HepG2 (cell line): ENCODE measurements around the gene APRT. TPM values are rescaled to one million over a fixed set of nuclear protein-coding genes. Genes with fewer than 3 reads are reported as not detected.

Experiments
- CHCHD3 ChIP-seq: sonication (generic); formaldehyde crosslinking; IDR thresholded peaks from 2 replicates; pipeline ENCODE4 v1.8.0; 2022; ENCODE audit warnings: mild to moderate bottlenecking, missing genetic modification reagents, moderate library complexity
- GATAD1 ChIP-seq: IDR thresholded peaks from 2 replicates; pipeline ENCODE4 v1.6.1; 2016; ENCODE audit warnings: missing genetic modification reagents, missing compliant biosample characterization
- HES4 ChIP-seq: sonication (generic); formaldehyde crosslinking; IDR thresholded peaks from 2 replicates; pipeline ENCODE4 v1.9.0; 2021; ENCODE audit warnings: mild to moderate bottlenecking, missing genetic modification reagents, borderline replicate concordance
- ISL2 ChIP-seq: sonication (generic); formaldehyde crosslinking; IDR thresholded peaks from 2 replicates; pipeline ENCODE4 v1.5.0; 2020; ENCODE audit warnings: missing genetic modification reagents
- KLF16 ChIP-seq, 2 experiments: sonication (generic) in 1 of 2; formaldehyde crosslinking in 1 of 2; IDR thresholded peaks; 2 replicates each; pipeline versions ENCODE4 v1.6.1 to v1.8.0; 2016 to 2023; ENCODE audit warnings: missing genetic modification reagents in 2 of 2, missing compliant biosample characterization in 1 of 2
- MYPOP ChIP-seq: sonication (generic); formaldehyde crosslinking; IDR thresholded peaks from 2 replicates; pipeline ENCODE4 v1.8.1; 2023; ENCODE audit warnings: mild to moderate bottlenecking, moderate library complexity, missing genetic modification reagents
- RORA ChIP-seq: sonication (generic); formaldehyde crosslinking; IDR thresholded peaks from 2 replicates; pipeline ENCODE4 v1.5.0; 2020; ENCODE audit warnings: mild to moderate bottlenecking, missing genetic modification reagents, moderate library complexity
- SPEN ChIP-seq: sonication (generic); formaldehyde crosslinking; IDR thresholded peaks from 2 replicates; pipeline ENCODE4 v1.5.1; 2020; ENCODE audit warnings: low read depth, mild to moderate bottlenecking, missing genetic modification reagents
- TOE1 ChIP-seq: sonication (generic); formaldehyde crosslinking; IDR thresholded peaks from 2 replicates; pipeline ENCODE4 v1.4.0; 2020; ENCODE audit warnings: mild to moderate bottlenecking, missing genetic modification reagents
- TSC22D2 ChIP-seq: sonication (generic); formaldehyde crosslinking; IDR thresholded peaks from 2 replicates; pipeline ENCODE4 v1.5.1; 2020; ENCODE audit warnings: missing genetic modification reagents, mild to moderate bottlenecking, borderline replicate concordance
- ZBTB42 ChIP-seq: sonication (generic); formaldehyde crosslinking; IDR thresholded peaks from 2 replicates; pipeline ENCODE4 v1.5.0; 2020; ENCODE audit warnings: mild to moderate bottlenecking, missing genetic modification reagents
- ZNF18 ChIP-seq: sonication (generic); formaldehyde crosslinking; IDR thresholded peaks from 2 replicates; pipeline ENCODE4 v1.8.0; 2022; ENCODE audit warnings: mild to moderate bottlenecking, missing genetic modification reagents; ENCODE audit not compliant: insufficient replicate concordance
- ZNF235 ChIP-seq: sonication (generic); formaldehyde crosslinking; IDR thresholded peaks from 2 replicates; pipeline ENCODE4 v1.8.1; 2023; ENCODE audit warnings: mild to moderate bottlenecking, missing genetic modification reagents, borderline replicate concordance
- ZNF253 ChIP-seq: sonication (generic); formaldehyde crosslinking; IDR thresholded peaks from 2 replicates; pipeline ENCODE4 v1.8.0; 2022; ENCODE audit warnings: mild to moderate bottlenecking, missing genetic modification reagents, borderline replicate concordance
- ZNF318 ChIP-seq: sonication (generic); formaldehyde crosslinking; IDR thresholded peaks from 2 replicates; pipeline ENCODE4 v1.4.0; 2020; ENCODE audit warnings: mild to moderate bottlenecking, missing genetic modification reagents
- ZNF543 ChIP-seq: sonication (generic); formaldehyde crosslinking; IDR thresholded peaks from 2 replicates; pipeline ENCODE4 v1.4.0; 2020; ENCODE audit warnings: mild to moderate bottlenecking, missing genetic modification reagents
- ZNF720 ChIP-seq: sonication (generic); formaldehyde crosslinking; IDR thresholded peaks from 2 replicates; pipeline ENCODE4 v1.4.0; 2020; ENCODE audit warnings: missing genetic modification reagents
- ZNF775 ChIP-seq: sonication (generic); formaldehyde crosslinking; IDR thresholded peaks from 2 replicates; pipeline ENCODE4 v1.4.0; 2020; ENCODE audit warnings: missing genetic modification reagents, mild to moderate bottlenecking, moderate library complexity, borderline replicate concordance
- polyA plus RNA-seq, 8 experiments: library from polyadenylated mRNA; depleted of rRNA in 3 of 8; stranded (reverse) in 7 of 8; unstranded in 1 of 8; fragments of >200 nt; fragmentation: Illumina TruSeq in 4 of 8; extraction: Trizol in 4 of 8; gene quantifications; 2 replicates each; pipeline versions ENCODE4 v1.2.1 to v1.2.3, GENCODE V29; 2011 to 2016; ENCODE audit warnings: low read depth in 4 of 8, missing spikeins in 1 of 8, mixed read lengths in 1 of 8; ENCODE audit not compliant: insufficient read depth in 1 of 8
- total RNA-seq, 5 experiments: library from RNA; depleted of rRNA; stranded (reverse); fragments of >200 nt; fragmentation: Illumina TruSeq; extraction: Trizol; gene quantifications; 2 replicates each; pipeline ENCODE4 v1.2.3, GENCODE V29; 2016; ENCODE audit warnings: low read depth in 1 of 5

Gene APRT
- total and polyA plus RNA-seq, 2 of the 13 experiments (the other 11 are each of a cell fraction or from before 2014, with no cell fraction given), result 155 to 242 TPM

GRCh38 chr16:88803264-88803987 is 8.3 kb downstream of the APRT start, which contains the start of gene CDT1 (continued):
- TF ChIP-seq ZNF318 (peak; percentile 60; the same call in 1 of the 2 replicates), TOE1 (CRISPR knock-in tag) (peak; percentile 35; the same call in 1 of the 2 replicates), HES4 (CRISPR knock-in tag) (peak; percentile 75), ZNF18 (CRISPR knock-in tag) (peak; percentile 43), KLF16 (CRISPR knock-in tag; IDR thresholded peaks at IDR 0.05) (no peak; a peak in 2 of 4 replicates), CHCHD3 (no peak), ZNF775 (no peak), ISL2 (CRISPR knock-in tag) (peak; percentile 79), RORA (no peak), GATAD1 (CRISPR knock-in tag) (peak; percentile 76; the same call in 1 of the 2 replicates), ZNF720 (no peak), ZBTB42 (CRISPR knock-in tag) (no peak; the same call in 1 of the 2 replicates), MYPOP (CRISPR knock-in tag) (peak; percentile 69), ZNF235 (CRISPR knock-in tag) (peak; percentile 93; the same call in 1 of the 2 replicates), TSC22D2 (CRISPR knock-in tag) (no peak), ZNF543 (CRISPR knock-in tag) (peak; percentile 72; the same call in 1 of the 2 replicates), SPEN (CRISPR knock-in tag) (peak; percentile 74), ZNF253 (0 out of 2 replicates have a peak, but pooled peaks have one; percentile 55)
